Ovary (tissue), 3 donors: ENCODE data around the gene ASB7.

ENCODE experiments used
- CTCF ChIP-seq, 3 donors: fragments of 450-650 bp in 2 of 3; fragments of 200-600 bp in 1 of 3; IDR thresholded peaks; one replicate each; pipeline versions ENCODE4 v1.5.1 to v1.8.0; 2016 to 2022; ENCODE audit warnings: antibody characterized with exemption in 3 of 3, mild to moderate bottlenecking in 1 of 3
- EP300 ChIP-seq: sonication (generic); formaldehyde crosslinking; IDR thresholded peaks from one replicate; pipeline ENCODE4 v1.6.1; 2017; ENCODE audit warnings: antibody characterized with exemption
- donor health status: DM: no; HTN: no; CAD: no.

DNA sequence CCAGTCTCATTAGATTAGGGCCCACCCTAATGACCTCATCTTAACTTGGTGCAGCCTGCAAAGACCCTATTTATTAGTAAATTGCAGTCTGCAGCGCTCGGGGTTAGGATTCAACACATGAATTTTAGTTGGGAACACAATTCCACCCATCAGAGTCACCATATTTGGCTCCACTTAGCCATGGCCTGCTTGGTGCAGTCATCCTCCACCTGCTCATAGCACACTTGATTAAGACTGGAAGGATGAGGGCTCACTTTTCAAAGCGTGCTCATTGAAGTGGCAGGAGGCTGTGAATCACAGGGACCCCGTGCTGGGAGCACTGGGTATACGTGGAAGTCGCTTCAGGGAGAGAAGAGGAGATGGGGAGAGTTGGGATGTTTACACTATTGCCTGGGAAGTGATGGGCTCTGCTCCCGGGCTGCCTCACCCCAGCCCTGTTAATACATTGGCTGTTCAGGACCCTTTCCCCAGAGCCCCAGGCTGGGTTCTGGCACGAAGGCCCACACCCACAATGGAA, 68.2 kb downstream of the ASB7 start:
- TF ChIP-seq CTCF (IDR thresholded peaks at IDR 0.05) (no peak), EP300 (no peak)
